Stimulated activated CD4-positive, alpha-beta T cell treated with anti-CD3 and anti-CD28 coated beads, Interleukin-15, amount 100 ng/mL, for 24 hours (primary cell): Measurements from ENCODE around the gene TLCD3B.
A peak's percentile ranks its signal among the peaks of the same experiment; 100 is the strongest.
"Not testable (repeated sequence)": the region's sequence is repeated elsewhere in the genome, so short reads cannot be mapped to it uniquely, and the experiment has no call there.

Source experiments
- DNase-seq: peaks from one replicate; pipeline ENCODE4 v3.0.0-alpha.2; 2020

The TLCD3B gene

GRCh38 chr16:30060836-30061554 is 29.9 kb upstream of the TLCD3B start:
- no peak for DNase-seq

- no peak for DNase-seq
Measured at GRCh38 chr16:30060346-30060745, 29.3 kb upstream of the TLCD3B start.

- DNase-seq: peak; percentile 74
Measured at GRCh38 chr16:30054959-30055553, 24.0 kb upstream of the TLCD3B start.

DNA sequence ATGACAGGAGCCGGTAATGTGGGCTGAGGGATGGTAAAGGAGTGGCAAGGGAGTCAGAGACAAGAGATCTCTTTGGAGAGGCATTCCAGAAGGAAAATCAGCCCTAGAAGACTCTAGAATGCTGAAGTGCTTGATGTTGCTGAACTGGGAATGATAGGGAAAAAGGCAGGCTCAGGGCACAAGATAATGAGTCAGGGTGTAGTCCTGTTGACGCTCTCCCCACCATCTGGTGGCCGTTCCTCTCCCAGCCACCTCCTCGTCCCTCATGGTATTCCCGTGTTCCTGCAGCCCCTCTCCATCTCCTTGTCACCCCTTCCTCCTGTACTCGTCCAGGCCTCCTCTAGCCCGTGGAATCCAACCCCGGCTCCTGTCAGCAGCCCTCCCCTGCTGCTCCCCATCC is 23.4 kb upstream of the TLCD3B start:
- DNase-seq: no peak

- DNase-seq: peak; percentile 16
Measured at GRCh38 chr16:30053376-30054015, 22.4 kb upstream of the TLCD3B start.

GRCh38 chr16:30052671-30053372 is 21.8 kb upstream of the TLCD3B start:
- peak; percentile 96 for DNase-seq

GRCh38 chr16:30051518-30051917 is 20.4 kb upstream of the TLCD3B start:
- DNase-seq: no peak

GRCh38 chr16:30049871-30050270 is 18.8 kb upstream of the TLCD3B start:
- DNase-seq: no peak

DNA sequence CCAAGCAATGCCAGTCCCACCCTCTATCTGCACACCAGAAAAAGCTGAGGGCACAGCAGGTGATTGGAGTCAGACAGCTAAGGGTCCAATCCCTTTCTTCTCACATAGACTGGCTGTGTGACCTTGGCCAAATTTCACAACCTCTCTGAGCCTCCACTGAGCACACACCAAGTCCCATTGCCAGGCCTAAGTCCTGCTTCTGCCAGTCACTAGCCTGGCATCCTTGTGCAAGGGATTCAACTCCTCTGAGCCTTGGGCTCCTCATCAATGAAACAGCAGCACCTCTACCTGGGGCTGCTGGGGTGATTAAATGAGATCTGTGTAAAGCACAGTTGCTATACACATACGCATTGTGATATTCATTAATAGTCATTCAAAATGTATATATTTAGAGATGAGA is 15.5 kb upstream of the TLCD3B start:
- DNase-seq: no peak

DNA sequence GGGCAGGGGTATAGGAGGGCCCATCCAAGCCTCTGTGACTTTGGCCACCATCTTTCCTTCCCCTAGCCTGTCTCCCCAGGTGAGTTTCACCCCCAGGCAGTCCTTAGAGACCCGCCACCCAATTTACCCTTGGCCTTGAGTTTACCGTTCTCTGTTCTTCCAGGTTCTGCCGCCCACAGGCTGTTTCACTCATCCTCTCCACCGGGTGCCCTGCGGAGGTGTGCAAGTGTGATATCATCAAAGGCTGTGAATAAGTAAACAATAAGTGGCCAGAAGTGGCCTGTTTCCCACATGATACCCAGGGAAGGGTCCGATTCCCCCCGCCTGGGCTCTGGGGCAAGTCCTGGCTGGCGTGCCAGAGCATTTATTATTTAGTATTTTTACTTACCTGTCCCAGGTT is 15.1 kb upstream of the TLCD3B start:
- no peak for DNase-seq

- DNase-seq: no peak
Measured at GRCh38 chr16:30041841-30042240, 10.8 kb upstream of the TLCD3B start.

DNA sequence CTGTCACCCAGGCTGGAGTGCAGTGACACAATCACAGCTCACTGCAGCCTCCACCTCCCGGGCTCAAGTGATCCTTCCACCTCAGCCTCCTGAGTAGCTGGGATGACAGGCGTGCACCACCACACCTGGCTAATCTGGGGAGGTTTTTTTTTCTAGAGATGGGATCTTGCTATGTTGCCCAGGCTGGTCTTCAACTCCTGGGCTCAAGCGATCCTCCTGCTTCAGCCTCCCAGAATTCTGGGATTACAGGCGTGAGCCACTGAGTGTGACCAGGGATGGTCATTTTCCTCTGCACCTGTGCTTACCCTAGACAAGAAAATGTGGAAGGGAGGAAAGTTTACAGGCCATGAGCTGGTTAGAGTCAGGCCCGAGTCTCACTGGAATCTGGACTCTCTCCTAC is 9.6 kb upstream of the TLCD3B start:
- DNase-seq: not testable (repeated sequence)

GRCh38 chr16:30040221-30040620 is 9.2 kb upstream of the TLCD3B start:
- DNase-seq: no peak

DNA sequence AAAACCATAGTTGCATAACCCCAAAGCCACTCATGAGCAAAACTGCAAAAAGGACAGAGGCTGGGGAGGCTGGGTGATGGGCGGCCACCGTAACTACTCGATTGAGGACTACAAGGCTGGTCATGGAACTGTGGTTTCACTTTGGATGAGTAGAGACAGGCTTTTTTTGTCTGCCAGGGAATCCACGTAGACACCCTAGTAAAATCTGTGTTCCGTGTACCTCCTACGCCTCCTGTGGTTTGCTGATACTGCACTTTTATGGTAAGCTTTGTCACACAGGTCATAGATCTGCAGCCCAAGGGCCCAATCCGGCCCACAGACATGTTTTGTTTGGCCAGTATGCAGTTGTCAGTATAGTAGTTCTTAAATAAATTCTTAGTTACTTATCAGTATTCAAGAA is 2.2 kb upstream of the TLCD3B start:
- DNase-seq: peak; percentile 38

- peak; percentile 74 for DNase-seq
Measured at GRCh38 chr16:30032083-30032819, 1.2 kb upstream of the TLCD3B start.

DNA sequence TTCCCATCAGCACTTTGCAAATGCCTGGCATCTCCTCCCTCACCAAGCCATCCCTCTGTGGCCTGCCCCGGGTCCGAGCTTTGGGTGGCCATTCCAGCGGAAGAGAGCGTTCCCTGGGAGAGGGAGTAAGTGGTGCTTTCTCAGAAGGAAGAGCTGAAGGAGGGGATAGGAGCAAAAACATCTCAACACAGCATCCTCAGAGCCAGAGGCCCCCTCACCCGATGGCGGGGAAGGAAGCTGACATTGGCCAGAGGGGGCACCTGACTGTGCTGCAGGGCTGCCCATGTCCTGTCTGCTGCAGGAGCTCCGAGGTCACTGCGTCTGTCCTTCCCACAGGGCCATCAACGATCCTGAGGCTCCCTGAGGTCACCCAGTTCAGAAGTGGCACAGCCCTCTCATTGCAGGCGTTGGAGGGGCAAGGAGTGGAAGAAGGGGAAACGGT is 427 bp upstream of the TLCD3B start:
- no peak for DNase-seq

GRCh38 chr16:30030011-30030685 is 923 bp downstream of the TLCD3B start:
- no peak for DNase-seq

GRCh38 chr16:30028438-30029076 is 2.5 kb downstream of the TLCD3B start:
- DNase-seq: peak; percentile 29

- DNase-seq: no peak
Measured at GRCh38 chr16:30027588-30028437, 3.3 kb downstream of the TLCD3B start.

DNA sequence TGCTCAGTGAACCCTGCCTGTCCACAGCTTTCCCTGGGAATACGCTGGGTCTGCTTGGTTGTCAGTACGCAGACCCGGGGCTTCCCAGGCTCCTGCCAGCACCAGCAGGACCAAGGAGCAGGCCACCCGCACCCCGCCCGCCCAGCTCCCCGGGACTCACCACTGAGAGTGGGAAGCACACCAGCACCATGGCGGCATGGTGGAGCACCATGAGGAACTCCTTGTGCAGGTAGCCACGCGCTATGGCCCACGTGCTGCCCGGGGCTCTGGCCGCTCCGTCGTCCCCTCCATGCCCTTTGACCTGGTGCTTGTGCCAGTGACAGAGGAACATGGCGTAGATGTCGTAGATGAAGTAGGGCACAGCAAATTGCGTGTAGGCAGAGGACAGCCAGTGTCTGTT is 4.6 kb downstream of the TLCD3B start:
- DNase-seq: no peak

- DNase-seq: no peak
Measured at GRCh38 chr16:30025574-30025973, 5.5 kb downstream of the TLCD3B start.
